A549 (cell line): ENCODE results near the gene MAP3K5. TPM values are rescaled to one million over a fixed set of nuclear protein-coding genes. Genes with fewer than 3 reads are reported as not detected.

Experiments used
- ATAC-seq, 2 experiments: fragments of 200-7000 bp in 1 of 2; fragments of >200 bp in 1 of 2; cut with Nextera tagmentation in 1 of 2; cut with Tn5 transposase in 1 of 2; 3 replicates each; pipeline versions ENCODE4 v1.8.0 to v1.9.1; 2018 to 2020; ENCODE audit warnings: mild to moderate bottlenecking in 1 of 2, moderate library complexity in 1 of 2
- CTCF ChIA-PET: fragments of 300-600 bp; sonication (Branson Sonifier 250); formaldehyde crosslinking; extraction: SDS; loops from one replicate; lab custom pipeline; 2021; ENCODE audit warnings: antibody characterized with exemption, inconsistent platforms; lab: Yijun Ruan, JAX
- POLR2A ChIA-PET: fragments of 350-600 bp; formaldehyde crosslinking; extraction: SDS; loops from one replicate; lab custom pipeline; 2021; ENCODE audit warnings: antibody characterized with exemption, inconsistent platforms; lab: Yijun Ruan, JAX
- DNase-seq, 2 experiments: peaks; one replicate each; pipeline versions ENCODE4 v3.0.0 to v3.0.0-alpha.2; 2011 to 2016; ENCODE audit warnings: low read depth in 1 of 2, low spot score in 1 of 2
- FAIRE-seq: peaks from 2 replicates; lab custom pipeline; 2011; peaks lifted over from hg19 to GRCh38; lab: Jason Lieb, UNC
- H3K27ac ChIP-seq, 2 experiments: fragments of >200 bp; sonication (Bioruptor Twin); formaldehyde crosslinking; 3 replicates each; pipeline ENCODE4 v1.5.1; 2016 to 2017
- H3K4me1 ChIP-seq: fragments of >200 bp; sonication (Bioruptor Twin); formaldehyde crosslinking; 3 replicates; pipeline ENCODE4 v1.6.1; 2016
- H3K4me2 ChIP-seq: fragments of >200 bp; sonication (Bioruptor Twin); formaldehyde crosslinking; 3 replicates; pipeline ENCODE4 v1.6.1; 2016
- H3K4me3 ChIP-seq: fragments of >200 bp; sonication (Bioruptor Twin); formaldehyde crosslinking; 3 replicates; pipeline ENCODE4 v1.5.1; 2016
- H3K9me3 ChIP-seq: fragments of >200 bp; sonication (Bioruptor Twin); formaldehyde crosslinking; 3 replicates; pipeline ENCODE4 v1.6.1; 2016
- BCL3 ChIP-seq: fragments of >200 bp; sonication (Bioruptor Twin); formaldehyde crosslinking; IDR thresholded peaks from 3 replicates; pipeline ENCODE4 v1.6.1; 2016
- BHLHE40 ChIP-seq: IDR thresholded peaks from 2 replicates; pipeline ENCODE4 v1.6.1; 2012; ENCODE audit warnings: low read depth, low read length, inconsistent platforms
- CBX2 ChIP-seq: fragments of 200-600 bp; sonication (generic); IDR thresholded peaks from 2 replicates; pipeline ENCODE4 v1.6.1; 2016; ENCODE audit warnings: low read depth, mild to moderate bottlenecking, borderline replicate concordance
- CBX8 ChIP-seq: fragments of 200-600 bp; sonication (generic); IDR thresholded peaks from 2 replicates; pipeline ENCODE4 v1.6.1; 2016
- CEBPB ChIP-seq, 2 experiments: fragments of >200 bp in 1 of 2; sonication (Bioruptor Twin) in 1 of 2; formaldehyde crosslinking in 1 of 2; IDR thresholded peaks; 2 replicates each; pipeline ENCODE4 v1.6.1; 2012 to 2016
- E2F6 ChIP-seq: IDR thresholded peaks from 2 replicates; pipeline ENCODE4 v1.6.1; 2012; ENCODE audit warnings: low read depth, borderline replicate concordance
- EHF ChIP-seq: fragments of 250-450 bp; sonication (Bioruptor Pico); IDR thresholded peaks from 2 replicates; pipeline ENCODE4 v1.5.0; 2020; ENCODE audit warnings: mild to moderate bottlenecking
- EP300 ChIP-seq, 2 experiments: fragments of >200 bp; sonication (Bioruptor Twin); formaldehyde crosslinking; IDR thresholded peaks; 2 replicates in 1 of 2; 3 replicates in 1 of 2; pipeline ENCODE4 v1.6.1; 2016 to 2017
- ESRRA ChIP-seq: fragments of 150-350 bp; IDR thresholded peaks from 2 replicates; pipeline ENCODE4 v1.6.1; 2014; ENCODE audit warnings: mild to moderate bottlenecking, low read length, borderline replicate concordance
- HOXB5 ChIP-seq: fragments of 250-450 bp; sonication (Bioruptor Pico); IDR thresholded peaks from 2 replicates; pipeline ENCODE4 v1.5.0; 2020; ENCODE audit warnings: mild to moderate bottlenecking, moderate library complexity
- MAFK ChIP-seq: fragments of 450-650 bp; IDR thresholded peaks from 2 replicates; pipeline ENCODE4 v1.6.1; 2014; ENCODE audit not compliant: partially characterized antibody
- MYC ChIP-seq: IDR thresholded peaks from 2 replicates; pipeline ENCODE4 v1.6.1; 2012; ENCODE audit warnings: mild to moderate bottlenecking, inconsistent platforms, low read length, improper control_type of control experiment, borderline replicate concordance
- NPAS2 ChIP-seq: fragments of 250-450 bp; sonication (Bioruptor Pico); IDR thresholded peaks from 2 replicates; pipeline ENCODE4 v1.8.0; 2022; ENCODE audit warnings: mild to moderate bottlenecking, moderate library complexity, borderline replicate concordance
- POLR2AphosphoS2 ChIP-seq: conservative IDR thresholded peaks from 2 replicates; pipeline ENCODE4 v1.6.1; 2012; ENCODE audit warnings: low read length, improper control_type of control experiment, inconsistent platforms
- RAD21 ChIP-seq, 2 experiments: fragments of >200 bp in 1 of 2; sonication (Bioruptor Twin) in 1 of 2; formaldehyde crosslinking in 1 of 2; IDR thresholded peaks in 1 of 2; conservative IDR thresholded peaks in 1 of 2; 2 replicates in 1 of 2; 3 replicates in 1 of 2; pipeline ENCODE4 v1.6.1; 2012 to 2018; ENCODE audit warnings: inconsistent platforms in 1 of 2
- RARB ChIP-seq: fragments of 250-450 bp; sonication (Bioruptor Pico); IDR thresholded peaks from 2 replicates; pipeline ENCODE4 v1.8.0; 2021; ENCODE audit warnings: mild to moderate bottlenecking, moderate library complexity
- RFX5 ChIP-seq: fragments of 450-650 bp; IDR thresholded peaks from 2 replicates; pipeline ENCODE4 v1.7.1; 2014; ENCODE audit warnings: antibody characterized with exemption, mild to moderate bottlenecking, moderate library complexity
- USF2 ChIP-seq: fragments of 450-650 bp; IDR thresholded peaks from 2 replicates; pipeline ENCODE4 v1.6.1; 2014; ENCODE audit warnings: antibody characterized with exemption
- ZSCAN20 ChIP-seq: fragments of 250-450 bp; sonication (Bioruptor Pico); IDR thresholded peaks from 2 replicates; pipeline ENCODE4 v1.8.0; 2022; ENCODE audit warnings: mild to moderate bottlenecking, moderate library complexity
- WGBS: methylation state at CpG from one replicate; pipeline ENCODE4 v1.1.6; 2017; ENCODE audit errors: missing lambda C conversion rate; 5-methylcytosine and 5-hydroxymethylcytosine counted together
- polyA plus RNA-seq, 4 experiments: library from polyadenylated mRNA; depleted of rRNA in 3 of 4; stranded (reverse); fragments of >200 nt; fragmentation: RNase III in 1 of 4; extraction: RNeasy Plus Mini Kit Qiagen cat#74134 plus additional on column Dnase treatment in 1 of 4; gene quantifications; 2 replicates in 3 of 4; 3 replicates in 1 of 4; pipeline ENCODE4 v1.2.3, GENCODE V29; 2011 to 2017

The MAP3K5 gene
- polyA plus RNA-seq, 2 of the 4 experiments (the other 2 are of a cell fraction), result 2.1 to 4.1 TPM

- H3K9me3 ChIP-seq, result no peaks in the 10 kb centered on the region
- FAIRE-seq, result no peak
- H3K4me3 ChIP-seq, result no peak overlapping the region
- no peak for ATAC-seq
- no peak overlapping the region for H3K4me2 ChIP-seq
- WGBS, result 87% methylated on average over 5 of the region's 8 CpGs
- H3K27ac ChIP-seq, result peak overlapping the region in 1 of 2 experiments; percentile 34; a peak in 1 of 6 replicates
- TF ChIP-seq NPAS2 (CRISPR knock-in tag), result no peak
- no peak for TF ChIP-seq CBX8
- TF ChIP-seq MYC, result no peak
- TF ChIP-seq EHF (CRISPR knock-in tag), result no peak
- TF ChIP-seq CEBPB (IDR thresholded peaks at IDR 0.05), result no peak
- TF ChIP-seq CBX2, result no peak
- TF ChIP-seq RAD21 (conservative IDR thresholded peaks at IDR 0.05 in 1 of 2, IDR thresholded peaks at IDR 0.05 in 1 of 2), result no peak
- no peak for TF ChIP-seq USF2
- TF ChIP-seq ZSCAN20, result no peak
- no peak for TF ChIP-seq RARB (CRISPR knock-in tag)
- no peak for TF ChIP-seq ESRRA
- no peak for TF ChIP-seq E2F6
- TF ChIP-seq BCL3, result no peak
- TF ChIP-seq, all 56 proteins: peak for 0
- peaks cover 37% of the 10 kb centered on the region for H3K4me1 ChIP-seq
- POLR2A ChIA-PET, result no interaction called here
- DNase-seq, result no peak
- CTCF ChIA-PET, result interaction anchor here (1.1 to 1.2 kb wide), 3 partner anchors 11 to 258 kb away, joined by 3 to 6 read pairs (median 4); partner anchors contain the start of gene MAP7
Measured at GRCh38 chr6:136535880-136536650, 256.2 kb downstream of the MAP3K5 start.

- ChIA-PET POLR2A (no interaction called here), CTCF (interaction anchor here (0.6 to 1.0 kb wide), 2 partner anchors 9 to 192 kb away, joined by 3 read pairs; no protein-coding TSS in a partner anchor)
- H3K4me3 ChIP-seq, result no peak overlapping the region
- WGBS, result 90% methylated on average over 5 of the region's 5 CpGs
- TF ChIP-seq MAFK, result no peak
- TF ChIP-seq ESRRA, result no peak
- TF ChIP-seq BHLHE40, result no peak
- H3K27ac ChIP-seq, result 0 out of 6 replicates have a peak overlapping the region, but pooled peaks of 1 of the 2 experiments have one; percentile 1
- FAIRE-seq (no peak), ATAC-seq (no peak), DNase-seq (no peak)
- H3K4me1 ChIP-seq, result peaks cover 37% of the 10 kb centered on the region
- H3K9me3 ChIP-seq, result no peaks in the 10 kb centered on the region
- no peak overlapping the region for H3K4me2 ChIP-seq
Measured at GRCh38 chr6:136535017-136535765, 257.1 kb downstream of the MAP3K5 start.

GRCh38 chr6:136534268-136534667 is 258.0 kb downstream of the MAP3K5 start:
- DNase-seq, result no peak
- H3K27ac ChIP-seq, result peak overlapping the region in 1 of 2 experiments; percentile 53; a peak in 2 of 6 replicates
- TF ChIP-seq EP300 (IDR thresholded peaks at IDR 0.05) (no peak), ZSCAN20 (no peak), RFX5 (no peak), HOXB5 (CRISPR knock-in tag) (no peak), POLR2AphosphoS2 (no peak), NPAS2 (CRISPR knock-in tag) (no peak)
- TF ChIP-seq, all 56 proteins: peak for 0
- ChIA-PET POLR2A (no interaction called here), CTCF (interaction anchor here (1.0 kb wide), 1 partner anchor 8 kb away, joined by 3 read pairs; no protein-coding TSS in a partner anchor)
- ATAC-seq, result no peak
- Histone ChIP-seq H3K4me3 (no peak overlapping the region), H3K4me2 (no peak overlapping the region), H3K9me3 (no peaks in the 10 kb centered on the region), H3K4me1 (peaks cover 37% of the 10 kb centered on the region)
- WGBS, result 87% methylated on average over 3 of the region's 3 CpGs
- no peak for FAIRE-seq
